ENCODE results near the gene DMBX1.

DMBX1 gene

GRCh38 chr1:46506470-46507219, 17.0 kb downstream of the DMBX1 start:
- DNase-seq = no peak

GRCh38 chr1:46508757-46509156, 19.1 kb downstream of the DMBX1 start:
- peak; percentile 61 to 81 (median 66) for DNase-seq

GRCh38 chr1:46510341-46510997, 20.8 kb downstream of the DMBX1 start:
- no peak for DNase-seq

- no peak for DNase-seq
Observed at GRCh38 chr1:46510998-46511365, 21.3 kb downstream of the DMBX1 start.

GRCh38 chr1:46512135-46512791, 22.6 kb downstream of the DMBX1 start:
- DNase-seq = no peak

GRCh38 chr1:46512792-46513190, 23.2 kb downstream of the DMBX1 start:
- no peak for DNase-seq

GRCh38 chr1:46513536-46513935, 23.9 kb downstream of the DMBX1 start:
- no peak for DNase-seq

- DNase-seq = no peak
Observed at GRCh38 chr1:46515576-46515975, 25.9 kb downstream of the DMBX1 start.

GRCh38 chr1:46516200-46516950, 26.7 kb downstream of the DMBX1 start:
- DNase-seq = no peak

- DNase-seq = no peak
Observed at GRCh38 chr1:46517010-46517600, 27.5 kb downstream of the DMBX1 start.

GRCh38 chr1:46517932-46518498, 28.4 kb downstream of the DMBX1 start:
- DNase-seq = no peak

- DNase-seq = peak in 1 of 4 experiments; percentile 15
Observed at GRCh38 chr1:46519209-46519608, 29.6 kb downstream of the DMBX1 start.

GRCh38 chr1:46520063-46520911, 30.7 kb downstream of the DMBX1 start:
- peak in 1 of 4 experiments; percentile 19 for DNase-seq

GRCh38 chr1:46521414-46521813, 31.8 kb downstream of the DMBX1 start:
- DNase-seq = peak in 1 of 4 experiments; percentile 22

- peak; percentile 57 to 79 (median 70) for DNase-seq
Observed at GRCh38 chr1:46522184-46522968, 32.7 kb downstream of the DMBX1 start.

GRCh38 chr1:46522969-46523320, 33.3 kb downstream of the DMBX1 start:
- DNase-seq = no peak

GRCh38 chr1:46523496-46524353, 34.1 kb downstream of the DMBX1 start:
- no peak for DNase-seq

GRCh38 chr1:46524843-46525242, 35.2 kb downstream of the DMBX1 start:
- no peak for DNase-seq

GRCh38 chr1:46525253-46525983, 35.8 kb downstream of the DMBX1 start:
- DNase-seq = no peak
